ENCODE data around the gene RTN4IP1.

DNA sequence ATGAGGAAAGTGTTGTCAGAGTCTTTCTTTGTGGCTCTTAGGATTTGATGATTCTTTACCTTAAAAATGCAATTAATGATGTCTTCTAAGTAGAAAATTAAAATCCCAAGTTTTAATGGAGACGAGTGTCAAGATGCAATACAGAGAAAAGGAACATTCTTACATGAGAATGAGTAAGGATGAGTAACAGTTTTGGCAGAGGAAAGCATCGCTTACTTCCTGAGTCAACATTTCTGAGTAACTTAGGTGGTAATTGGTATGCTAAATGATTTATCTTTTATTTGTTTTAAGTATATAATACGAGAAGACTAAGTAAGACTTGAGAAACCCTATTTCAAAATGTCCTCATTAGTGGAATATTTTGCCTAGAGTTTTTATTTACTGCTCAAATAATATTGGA lies 101.3 kb downstream of the RTN4IP1 start:
- TF ChIP-seq SUZ12 (IDR thresholded peaks at IDR 0.05; ENCODE audit: extremely low read depth, insufficient read depth, insufficient read length) (no peak), YY1 (IDR thresholded peaks at IDR 0.05; ENCODE audit: insufficient read depth, insufficient read length) (no peak), ZNF274 (IDR thresholded peaks at IDR 0.05; ENCODE audit: low read depth, low read length) (no peak)
